GM12864 (cell line): ENCODE data around the gene ABI1.

Source experiments
- DNase-seq: peaks from one replicate; pipeline ENCODE4 v3.0.0-alpha.2; 2011; ENCODE audit warnings: low read depth
- H3K4me3 ChIP-seq: 2 replicates; pipeline ENCODE4 v1.5.1; 2011; ENCODE audit warnings: mild to moderate bottlenecking, low read depth, low read length, control low read depth
- TF ChIP-seq, protein P1 (sequence below): IDR thresholded peaks from 2 replicates; pipeline ENCODE4 v1.5.1; 2011; ENCODE audit warnings: low read depth, mild to moderate bottlenecking, moderate library complexity, low read length, control low read depth, inconsistent platforms; ENCODE audit errors: missing control alignments

Gene ABI1

GRCh38 chr10:26815500-26815899, 45.3 kb downstream of the ABI1 start:
- TF ChIP-seq, protein P1, sequence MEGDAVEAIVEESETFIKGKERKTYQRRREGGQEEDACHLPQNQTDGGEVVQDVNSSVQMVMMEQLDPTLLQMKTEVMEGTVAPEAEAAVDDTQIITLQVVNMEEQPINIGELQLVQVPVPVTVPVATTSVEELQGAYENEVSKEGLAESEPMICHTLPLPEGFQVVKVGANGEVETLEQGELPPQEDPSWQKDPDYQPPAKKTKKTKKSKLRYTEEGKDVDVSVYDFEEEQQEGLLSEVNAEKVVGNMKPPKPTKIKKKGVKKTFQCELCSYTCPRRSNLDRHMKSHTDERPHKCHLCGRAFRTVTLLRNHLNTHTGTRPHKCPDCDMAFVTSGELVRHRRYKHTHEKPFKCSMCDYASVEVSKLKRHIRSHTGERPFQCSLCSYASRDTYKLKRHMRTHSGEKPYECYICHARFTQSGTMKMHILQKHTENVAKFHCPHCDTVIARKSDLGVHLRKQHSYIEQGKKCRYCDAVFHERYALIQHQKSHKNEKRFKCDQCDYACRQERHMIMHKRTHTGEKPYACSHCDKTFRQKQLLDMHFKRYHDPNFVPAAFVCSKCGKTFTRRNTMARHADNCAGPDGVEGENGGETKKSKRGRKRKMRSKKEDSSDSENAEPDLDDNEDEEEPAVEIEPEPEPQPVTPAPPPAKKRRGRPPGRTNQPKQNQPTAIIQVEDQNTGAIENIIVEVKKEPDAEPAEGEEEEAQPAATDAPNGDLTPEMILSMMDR: no peak
- DNase-seq: no peak
- no peak overlapping the region for H3K4me3 ChIP-seq

DNA sequence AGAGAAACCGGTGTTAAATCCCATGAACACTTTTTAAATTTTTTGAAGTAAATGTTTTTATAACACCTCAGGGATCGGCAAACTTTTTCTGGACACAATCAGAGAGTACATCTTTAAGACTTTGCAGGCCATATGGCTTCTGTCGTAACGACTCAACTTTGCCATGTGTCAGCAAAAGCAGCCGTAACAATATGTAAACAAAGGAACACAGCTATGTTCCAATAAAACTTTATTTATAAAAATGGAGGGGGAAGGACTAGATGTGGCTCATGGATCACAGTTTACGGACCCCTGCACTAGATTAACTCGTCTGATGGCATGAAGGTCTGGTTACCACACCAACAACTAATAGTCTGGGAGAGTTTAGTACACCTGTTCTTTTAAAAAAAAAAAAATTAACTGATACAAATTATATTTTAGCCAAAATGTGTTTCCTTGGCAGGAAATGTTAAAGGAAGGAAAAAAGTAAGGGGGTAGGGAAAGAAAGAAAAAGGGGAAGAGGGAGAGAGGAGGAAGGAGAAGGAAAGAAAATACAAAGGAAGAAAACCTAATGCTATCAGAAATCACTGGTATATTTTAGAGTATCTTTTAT, 50.2 kb downstream of the ABI1 start:
- no peak for DNase-seq
- no peak overlapping the region for H3K4me3 ChIP-seq
- TF ChIP-seq, protein P1: no peak

DNA sequence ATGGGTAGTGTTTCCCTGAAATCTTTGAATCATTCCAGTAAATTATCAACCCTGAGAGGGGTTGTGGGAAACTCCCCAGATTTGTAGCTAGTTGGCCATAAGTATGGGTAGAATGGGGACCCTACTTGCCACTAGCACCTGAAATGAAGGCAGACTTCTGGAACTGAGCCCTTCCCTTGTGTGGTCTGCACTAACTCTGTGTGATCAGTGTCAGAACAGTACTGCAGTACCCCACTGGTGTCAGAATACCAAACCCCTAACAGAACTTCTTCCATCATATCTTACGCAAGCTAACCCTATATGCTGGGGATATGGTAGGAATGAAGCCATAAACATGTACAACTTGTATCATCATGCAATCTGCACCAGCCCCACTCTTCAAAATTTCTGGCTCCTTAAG, 50.8 kb downstream of the ABI1 start:
- H3K4me3 ChIP-seq: no peak overlapping the region
- TF ChIP-seq, protein P1: no peak
- DNase-seq: no peak

- DNase-seq: no peak
Measured at GRCh38 chr10:26807532-26807931, 53.2 kb downstream of the ABI1 start.

DNA sequence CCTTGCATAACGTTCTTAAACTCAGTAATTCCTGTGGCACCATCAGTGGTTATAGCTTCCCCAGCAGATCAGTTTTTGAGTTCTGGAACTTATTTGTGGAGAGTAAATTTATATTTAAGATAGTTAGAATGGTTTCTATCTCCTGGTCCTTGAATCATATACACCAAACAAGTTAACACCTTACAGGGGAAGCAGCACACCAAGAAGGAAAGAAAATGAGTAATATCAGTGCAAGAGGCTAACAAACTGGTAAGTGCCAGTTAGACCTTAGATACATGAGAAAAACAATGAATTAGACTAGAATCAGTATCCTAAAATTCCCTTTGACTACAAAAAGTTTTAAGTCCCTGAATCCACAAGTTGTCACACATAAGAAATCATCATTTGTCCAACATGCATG, 54.2 kb downstream of the ABI1 start:
- no peak overlapping the region for H3K4me3 ChIP-seq
- TF ChIP-seq, protein P1: no peak
- no peak for DNase-seq

More at GRCh38 chr10:26807532-26807931, 53.2 kb downstream of the ABI1 start:
- no peak overlapping the region for H3K4me3 ChIP-seq
- TF ChIP-seq, protein P1: no peak

DNA sequence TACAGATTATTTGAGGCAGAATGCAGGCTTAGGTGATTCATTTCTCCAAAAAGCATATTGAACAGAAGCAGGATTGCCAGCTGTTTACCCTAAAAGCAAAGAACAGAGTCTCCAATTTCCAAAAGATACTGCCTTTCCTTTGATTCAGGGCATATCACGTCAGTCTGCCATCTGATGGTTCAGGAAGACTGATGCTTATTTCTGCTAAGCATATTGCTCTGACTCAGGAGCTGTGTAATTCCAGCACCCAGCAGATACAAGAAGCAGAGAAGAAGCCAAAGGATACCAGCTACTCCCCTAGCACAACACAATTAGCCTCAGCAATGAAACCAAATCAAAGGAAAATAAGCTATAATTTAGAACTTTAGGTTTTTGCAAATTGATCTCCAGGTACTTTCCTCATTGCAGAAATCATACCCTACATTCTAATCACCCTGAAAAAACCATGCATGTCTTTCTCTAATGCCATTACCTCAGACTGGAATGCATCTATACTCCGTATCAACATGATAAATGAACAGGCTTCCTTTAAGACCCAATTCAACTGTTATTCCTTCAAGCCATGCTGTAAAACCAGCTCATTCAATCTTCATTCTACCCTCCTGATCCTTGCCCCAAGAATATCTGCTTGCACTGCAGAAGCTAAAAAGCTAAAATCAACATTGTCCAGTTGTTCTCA, 55.1 kb downstream of the ABI1 start:
- no peak for DNase-seq
- TF ChIP-seq, protein P1: no peak

More for the DNA sequence above, 55.1 kb downstream of the ABI1 start:
- no peak overlapping the region for H3K4me3 ChIP-seq
